ENCODE data around the gene CBLB. TPM values are rescaled to one million over a fixed set of nuclear protein-coding genes. Genes with fewer than 3 reads are reported as not detected.

CBLB gene
- total RNA-seq, 2 donors from 2014 or later, result 20.2 to 34.5 TPM

DNA sequence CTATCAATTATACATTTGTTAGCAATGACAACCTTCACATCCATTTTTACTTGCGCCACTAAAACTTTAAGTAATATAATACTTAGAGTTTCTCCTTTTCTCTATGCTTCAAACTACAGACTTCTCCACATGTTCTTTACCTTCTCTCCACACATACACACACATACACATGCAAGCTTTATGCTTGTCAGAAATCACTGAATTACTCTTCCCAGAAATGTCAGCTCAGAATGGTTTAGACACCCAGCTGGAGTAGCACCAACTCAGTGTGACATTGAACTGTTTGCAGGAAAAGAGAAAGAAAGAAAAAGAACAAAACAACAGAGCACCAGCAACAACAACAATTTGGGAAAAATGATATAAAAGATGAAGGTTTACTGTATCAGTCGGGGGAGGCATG is 20.9 kb downstream of the CBLB start:
- no peak overlapping the region for H3K27ac ChIP-seq
- H3K4me1 ChIP-seq, result peaks cover 3% of the 10 kb centered on the region

GRCh38 chr3:105847452-105847851 is 21.4 kb downstream of the CBLB start:
- no peaks in the 10 kb centered on the region for H3K9me3 ChIP-seq
- peaks cover 3% of the 10 kb centered on the region for H3K4me1 ChIP-seq
- H3K36me3 ChIP-seq, result no peaks in the 10 kb centered on the region
- no peak overlapping the region for H3K9ac ChIP-seq (ENCODE audit: low read depth in 2 of 2, low read length in 2 of 2)
- no peaks in the 10 kb centered on the region for H3K27me3 ChIP-seq
- intact Hi-C loops (cut with DNase I), result no loop called here
- TF ChIP-seq, protein P1, sequence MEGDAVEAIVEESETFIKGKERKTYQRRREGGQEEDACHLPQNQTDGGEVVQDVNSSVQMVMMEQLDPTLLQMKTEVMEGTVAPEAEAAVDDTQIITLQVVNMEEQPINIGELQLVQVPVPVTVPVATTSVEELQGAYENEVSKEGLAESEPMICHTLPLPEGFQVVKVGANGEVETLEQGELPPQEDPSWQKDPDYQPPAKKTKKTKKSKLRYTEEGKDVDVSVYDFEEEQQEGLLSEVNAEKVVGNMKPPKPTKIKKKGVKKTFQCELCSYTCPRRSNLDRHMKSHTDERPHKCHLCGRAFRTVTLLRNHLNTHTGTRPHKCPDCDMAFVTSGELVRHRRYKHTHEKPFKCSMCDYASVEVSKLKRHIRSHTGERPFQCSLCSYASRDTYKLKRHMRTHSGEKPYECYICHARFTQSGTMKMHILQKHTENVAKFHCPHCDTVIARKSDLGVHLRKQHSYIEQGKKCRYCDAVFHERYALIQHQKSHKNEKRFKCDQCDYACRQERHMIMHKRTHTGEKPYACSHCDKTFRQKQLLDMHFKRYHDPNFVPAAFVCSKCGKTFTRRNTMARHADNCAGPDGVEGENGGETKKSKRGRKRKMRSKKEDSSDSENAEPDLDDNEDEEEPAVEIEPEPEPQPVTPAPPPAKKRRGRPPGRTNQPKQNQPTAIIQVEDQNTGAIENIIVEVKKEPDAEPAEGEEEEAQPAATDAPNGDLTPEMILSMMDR (IDR thresholded peaks at IDR 0.05), result no peak
- no peak overlapping the region for H3K27ac ChIP-seq
- no peak for DNase-seq
- no peak overlapping the region for H3K4me3 ChIP-seq

More for the DNA sequence above, 20.9 kb downstream of the CBLB start:
- intact Hi-C loops (cut with DNase I), result no loop called here
- TF ChIP-seq, protein P1 (IDR thresholded peaks at IDR 0.05), result no peak
- DNase-seq, result no peak
- Histone ChIP-seq H3K9me3 (no peaks in the 10 kb centered on the region), H3K9ac (ENCODE audit: low read depth in 2 of 2, low read length in 2 of 2) (no peak overlapping the region), H3K36me3 (no peaks in the 10 kb centered on the region), H3K27me3 (no peaks in the 10 kb centered on the region), H3K4me3 (no peak overlapping the region)

- Histone ChIP-seq H3K36me3 (no peaks in the 10 kb centered on the region), H3K9ac (ENCODE audit: low read depth in 2 of 2, low read length in 2 of 2) (no peak overlapping the region), H3K27ac (no peak overlapping the region), H3K9me3 (no peaks in the 10 kb centered on the region), H3K4me1 (peaks cover 3% of the 10 kb centered on the region), H3K27me3 (no peaks in the 10 kb centered on the region), H3K4me3 (no peak overlapping the region)
- DNase-seq, result no peak
- TF ChIP-seq, protein P1 (IDR thresholded peaks at IDR 0.05), result no peak
- intact Hi-C loops (cut with DNase I), result no loop called here
These were observed 22.0 kb downstream of the CBLB start for GRCh38 chr3:105846809-105847208.

- no peak for DNase-seq
These were observed 23.3 kb downstream of the CBLB start for GRCh38 chr3:105845488-105845887.

GRCh38 chr3:105844704-105845103 is 24.1 kb downstream of the CBLB start:
- no peak overlapping the region for H3K9ac ChIP-seq (ENCODE audit: low read depth in 2 of 2, low read length in 2 of 2)
- TF ChIP-seq, protein P1 (IDR thresholded peaks at IDR 0.05), result no peak
- H3K27ac ChIP-seq, result no peak overlapping the region
- H3K36me3 ChIP-seq, result no peaks in the 10 kb centered on the region
- intact Hi-C loops (cut with DNase I), result no loop called here
- no peak for DNase-seq
- peaks cover 3% of the 10 kb centered on the region for H3K4me1 ChIP-seq
- H3K4me3 ChIP-seq, result no peak overlapping the region
- H3K9me3 ChIP-seq, result no peaks in the 10 kb centered on the region
- H3K27me3 ChIP-seq, result no peaks in the 10 kb centered on the region

More at GRCh38 chr3:105845488-105845887, 23.3 kb downstream of the CBLB start:
- Histone ChIP-seq H3K27me3 (no peaks in the 10 kb centered on the region), H3K9me3 (no peaks in the 10 kb centered on the region), H3K4me3 (no peak overlapping the region), H3K27ac (no peak overlapping the region), H3K36me3 (no peaks in the 10 kb centered on the region), H3K9ac (ENCODE audit: low read depth in 2 of 2, low read length in 2 of 2) (no peak overlapping the region), H3K4me1 (peaks cover 3% of the 10 kb centered on the region)
- intact Hi-C loops (cut with DNase I), result no loop called here
- TF ChIP-seq, protein P1 (IDR thresholded peaks at IDR 0.05), result no peak

Measured in colonic mucosa (tissue), 4 donors.